NCI-H128 (cell line): ENCODE measurements around the gene LDLRAD4.

Experiments used
- DNase-seq: peaks from one replicate; lab custom pipeline; 2025; ENCODE audit not compliant: unreplicated experiment; lab: John Stamatoyannopoulos, UW

LDLRAD4 gene

DNA sequence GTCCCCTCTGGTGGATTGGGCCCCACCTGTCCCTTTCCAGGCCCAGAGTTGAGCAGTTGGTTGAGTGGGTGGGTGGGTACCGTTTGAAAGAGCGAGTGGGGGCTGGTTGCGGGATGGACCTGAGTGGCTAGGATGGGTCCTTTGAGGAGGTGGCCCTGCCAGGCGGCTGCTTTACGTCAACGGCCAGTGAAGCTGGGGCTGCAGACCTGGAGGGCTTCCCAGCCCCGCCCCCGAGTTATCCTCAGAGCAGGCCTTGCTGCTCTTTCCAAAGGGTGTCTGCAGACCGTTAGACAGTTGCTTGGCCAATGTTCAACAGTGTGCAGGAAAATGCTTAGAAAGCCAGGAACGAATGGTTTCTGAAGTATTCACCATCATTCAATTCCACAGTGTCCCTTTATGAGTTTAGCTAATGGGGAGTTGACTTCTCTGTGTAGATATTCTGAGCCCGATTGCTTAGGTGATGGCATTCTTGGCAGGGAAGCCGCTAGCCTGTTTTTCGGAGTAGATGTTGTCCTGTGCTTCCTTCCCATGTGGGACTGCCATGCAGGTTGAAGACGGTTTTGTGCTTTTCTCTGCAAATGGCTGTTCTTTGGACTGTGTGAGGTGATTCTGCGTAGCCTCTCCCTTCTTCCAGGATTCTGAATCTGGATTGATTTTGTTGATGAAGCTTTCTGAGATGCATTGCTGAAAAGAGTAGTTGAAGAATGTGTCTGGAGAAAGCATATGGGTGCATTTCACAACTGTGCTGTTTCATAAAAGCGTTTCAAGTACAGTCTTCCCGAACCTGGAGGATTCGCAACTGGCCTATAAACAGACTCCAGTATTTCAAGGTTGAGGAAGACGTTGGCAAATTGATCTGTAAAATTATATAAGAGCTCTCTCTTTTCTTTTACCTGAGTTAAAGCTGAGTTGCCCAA is 45.8 kb downstream of the LDLRAD4 start:
- DNase-seq, result no peak

DNA sequence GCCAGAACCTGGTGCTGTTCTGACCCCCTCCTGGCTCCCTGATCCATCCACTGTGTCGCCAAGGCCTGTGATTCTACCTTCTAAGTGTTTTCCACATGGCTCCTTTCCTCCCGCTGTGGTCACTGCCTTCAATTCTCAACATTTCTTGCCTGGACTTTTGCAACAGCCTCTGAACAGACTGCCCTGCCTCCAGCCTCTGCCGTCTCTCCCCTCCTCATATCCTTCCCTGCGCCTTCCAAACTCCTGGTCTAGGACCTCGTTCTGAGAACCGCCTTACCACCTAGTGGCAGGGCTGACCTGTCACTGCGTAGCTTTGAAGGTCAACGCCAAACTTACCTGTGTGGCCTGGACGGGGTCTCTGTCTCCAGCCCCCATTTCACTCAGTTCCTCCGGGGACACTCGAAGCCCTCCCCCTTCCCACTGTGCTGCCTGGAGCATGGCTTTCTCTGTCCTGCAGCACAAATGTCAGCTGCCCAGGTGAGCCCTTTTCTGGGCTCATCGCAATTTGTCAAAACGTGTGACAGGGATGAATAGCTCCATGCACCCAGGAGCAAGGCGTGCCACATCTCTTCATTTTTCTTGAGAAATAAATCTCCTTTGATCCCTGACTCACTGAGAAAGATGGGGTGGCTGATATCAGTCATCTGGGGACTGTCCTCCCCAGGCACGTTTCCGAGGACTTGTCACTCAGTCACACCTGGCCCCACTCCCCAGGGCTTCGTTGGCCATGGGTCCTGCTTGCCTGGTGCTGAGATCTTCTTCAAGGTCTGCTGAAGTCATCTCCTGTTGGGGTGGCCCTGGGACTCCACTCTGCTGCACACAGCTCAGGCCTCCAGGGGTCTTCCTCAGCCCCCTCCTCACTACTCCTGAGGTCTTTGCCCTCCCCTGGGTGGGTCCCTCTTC is 46.7 kb downstream of the LDLRAD4 start:
- no peak for DNase-seq

DNA sequence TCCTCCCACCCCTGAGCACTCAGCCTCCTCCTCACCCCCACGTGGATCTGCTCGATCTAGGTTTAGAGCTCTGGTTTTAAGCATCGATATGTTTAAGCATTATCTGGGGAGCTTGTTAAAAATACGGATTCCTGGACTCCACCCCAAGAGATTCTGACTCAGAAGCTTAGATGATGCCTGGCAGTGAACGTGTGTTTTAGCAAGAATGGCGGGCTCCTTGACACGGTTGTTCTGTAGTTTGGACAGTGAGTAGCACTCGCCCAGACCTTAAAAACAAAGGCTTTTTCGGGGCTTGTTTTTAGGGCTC is 47.3 kb downstream of the LDLRAD4 start:
- DNase-seq, result no peak

DNA sequence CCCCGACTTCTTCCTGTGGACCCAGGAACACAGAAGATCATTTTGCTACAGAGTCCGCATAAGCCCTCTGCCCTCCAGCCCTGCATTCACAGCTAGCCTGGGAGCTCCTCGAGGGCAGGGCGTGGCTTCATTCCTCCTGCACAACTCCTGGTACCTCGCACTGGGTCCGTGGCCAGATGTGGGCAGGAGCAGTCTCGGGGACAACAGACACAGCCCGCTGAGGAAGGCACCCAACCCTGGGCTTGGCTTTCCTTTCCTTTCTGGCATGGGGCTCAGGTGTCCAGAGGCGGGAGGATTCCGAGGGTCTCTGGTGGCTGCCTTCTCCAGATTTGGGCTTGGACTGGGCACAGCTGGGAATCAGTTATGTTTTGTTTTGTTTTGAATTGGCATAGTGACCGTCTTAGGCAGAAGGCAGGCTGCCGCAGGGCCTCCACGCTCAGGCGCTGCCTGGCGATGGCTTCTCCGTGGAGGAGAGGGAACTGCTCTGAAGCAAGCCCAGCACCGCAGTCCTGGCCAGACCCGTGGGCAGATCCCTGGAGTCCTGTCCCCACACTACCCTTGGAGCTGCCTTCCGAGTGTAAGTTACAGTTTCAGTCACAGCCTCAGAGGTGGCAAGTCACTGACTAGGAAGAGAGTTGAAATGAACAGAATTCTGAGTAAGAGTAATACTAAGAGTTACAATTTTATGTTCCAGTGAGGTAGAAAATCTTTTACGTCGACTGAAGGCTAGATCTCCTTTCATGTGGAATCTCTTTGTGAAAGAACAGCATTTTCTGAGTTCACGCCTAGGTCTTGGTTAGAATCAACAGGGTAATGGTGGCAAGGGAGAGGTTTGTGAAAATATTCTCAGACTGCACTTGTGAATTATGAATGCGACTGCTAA is 47.9 kb downstream of the LDLRAD4 start:
- DNase-seq, result no peak

DNA sequence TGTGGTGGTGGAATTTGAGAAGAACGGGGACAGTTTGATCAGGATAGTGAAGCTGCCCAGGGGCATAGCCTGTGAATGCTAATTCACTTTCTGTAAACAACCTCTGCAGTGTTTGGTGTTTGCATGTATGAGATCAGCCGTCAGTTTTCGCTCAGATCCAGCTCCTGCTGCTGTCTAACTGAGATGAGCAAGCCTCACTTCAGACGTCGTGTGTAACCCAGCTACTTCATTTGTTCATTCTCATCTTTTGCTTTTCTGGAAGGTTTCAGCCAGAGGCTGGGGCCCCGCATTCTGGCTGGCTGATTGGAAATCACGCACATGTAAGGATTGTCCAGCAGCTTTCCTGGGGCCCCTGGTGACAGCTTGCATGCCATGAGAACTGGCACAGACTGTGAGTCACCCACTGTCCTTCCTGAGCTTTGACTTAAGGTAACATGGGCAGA is 48.9 kb downstream of the LDLRAD4 start:
- no peak for DNase-seq

DNA sequence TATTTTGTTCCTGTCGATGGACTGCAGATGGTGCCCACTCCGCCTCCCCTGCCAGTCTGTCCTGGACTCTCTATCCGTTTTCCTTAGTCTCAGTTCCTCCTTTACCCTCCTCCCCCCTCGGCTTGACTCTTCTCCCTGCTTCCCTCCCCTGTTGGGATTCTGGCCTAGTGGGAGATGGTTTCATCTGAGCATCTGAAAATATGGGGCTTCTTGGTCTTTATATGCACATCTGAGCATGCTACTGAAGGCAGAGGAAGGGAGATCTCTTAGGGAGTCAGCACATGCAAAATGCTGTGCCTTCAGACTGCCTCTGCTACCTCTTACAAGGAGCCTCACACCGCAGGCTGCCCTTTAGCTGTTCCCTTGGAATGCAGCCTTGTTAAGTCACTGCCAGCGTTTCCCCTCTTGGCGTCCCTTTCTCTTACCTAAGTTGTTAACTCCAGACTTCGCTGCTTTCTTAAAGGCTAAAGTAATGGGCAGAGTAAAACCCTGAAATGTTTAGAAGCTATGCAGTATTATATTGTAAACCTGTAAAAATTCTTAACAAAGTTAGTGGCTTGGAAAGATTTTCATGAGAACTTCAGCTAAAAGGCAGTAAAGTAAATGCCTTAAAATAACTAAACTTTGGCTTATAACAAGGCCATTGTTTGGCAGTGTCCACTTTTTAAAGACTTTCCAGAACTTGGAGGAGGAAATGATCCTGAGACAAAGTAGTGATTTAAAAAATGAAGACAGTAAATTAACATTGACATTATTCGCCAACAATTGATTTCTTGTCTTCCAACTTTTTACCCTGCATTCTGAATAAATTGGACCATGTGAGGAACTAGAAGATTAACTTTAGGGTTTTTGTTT is 49.8 kb downstream of the LDLRAD4 start:
- no peak for DNase-seq

DNA sequence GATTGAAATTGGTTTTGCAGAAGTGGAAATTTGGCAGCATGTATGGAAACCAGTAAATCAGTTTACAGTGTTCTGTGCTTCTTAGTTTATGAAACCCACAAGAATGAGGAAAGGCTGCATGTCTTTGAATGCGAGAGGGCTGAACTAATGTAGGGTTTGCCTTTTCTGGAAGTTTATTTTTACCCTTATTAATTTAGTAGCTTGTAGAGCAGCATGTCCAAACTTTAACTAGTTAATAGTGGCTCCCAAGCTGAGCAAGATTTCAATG is 50.4 kb downstream of the LDLRAD4 start:
- DNase-seq, result no peak

DNA sequence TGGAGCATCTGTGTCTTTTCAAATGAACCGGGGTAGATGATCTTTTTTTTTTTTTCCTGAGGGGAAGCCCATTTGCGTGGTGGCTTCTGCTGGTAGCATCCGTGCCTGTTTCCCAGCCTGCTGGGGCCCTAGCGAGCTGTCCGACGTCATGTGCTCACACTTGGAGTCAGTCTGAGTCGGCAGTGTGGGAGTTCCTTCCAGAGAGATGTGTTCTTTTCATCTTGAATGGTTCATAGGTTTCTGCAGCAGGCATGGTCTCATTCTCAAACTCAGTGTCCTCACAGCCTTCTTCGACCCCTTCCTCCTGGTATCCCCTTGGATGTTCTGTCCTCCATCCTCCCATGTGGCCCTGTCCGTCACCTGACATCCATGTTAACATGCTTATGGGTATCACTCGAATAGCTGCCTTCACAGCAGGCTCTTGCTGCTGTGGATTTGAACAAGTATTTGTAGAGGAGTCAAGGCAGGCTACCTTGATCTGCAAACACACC is 51.0 kb downstream of the LDLRAD4 start:
- DNase-seq, result no peak

DNA sequence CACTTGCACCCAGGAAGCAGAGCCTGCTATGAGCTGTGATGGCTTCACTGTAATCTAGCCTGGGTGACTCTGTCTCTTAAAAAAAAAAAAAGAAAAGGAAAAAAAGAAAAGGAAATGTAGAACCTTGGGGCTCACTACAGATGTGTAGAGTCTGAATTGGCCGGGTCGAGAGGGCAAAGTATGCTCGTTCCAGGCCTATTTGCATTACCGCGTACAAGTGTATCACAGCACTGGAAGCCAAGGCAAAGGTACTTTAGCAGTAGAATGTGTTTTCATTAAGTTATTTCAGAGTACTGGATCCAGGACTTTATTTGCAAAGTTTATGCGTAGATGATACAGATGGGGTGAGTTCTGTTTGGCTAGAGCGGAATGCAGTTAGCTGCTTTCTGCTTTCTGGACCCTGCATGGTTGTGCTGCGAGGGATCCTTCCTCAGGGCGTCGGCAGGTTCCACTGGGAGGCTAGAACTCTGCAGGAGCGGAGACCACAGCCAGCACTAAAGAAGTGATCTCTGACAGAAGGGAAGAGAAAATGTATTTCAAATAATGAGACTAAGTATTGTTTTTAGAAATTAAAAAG is 51.8 kb downstream of the LDLRAD4 start:
- DNase-seq, result no peak

DNA sequence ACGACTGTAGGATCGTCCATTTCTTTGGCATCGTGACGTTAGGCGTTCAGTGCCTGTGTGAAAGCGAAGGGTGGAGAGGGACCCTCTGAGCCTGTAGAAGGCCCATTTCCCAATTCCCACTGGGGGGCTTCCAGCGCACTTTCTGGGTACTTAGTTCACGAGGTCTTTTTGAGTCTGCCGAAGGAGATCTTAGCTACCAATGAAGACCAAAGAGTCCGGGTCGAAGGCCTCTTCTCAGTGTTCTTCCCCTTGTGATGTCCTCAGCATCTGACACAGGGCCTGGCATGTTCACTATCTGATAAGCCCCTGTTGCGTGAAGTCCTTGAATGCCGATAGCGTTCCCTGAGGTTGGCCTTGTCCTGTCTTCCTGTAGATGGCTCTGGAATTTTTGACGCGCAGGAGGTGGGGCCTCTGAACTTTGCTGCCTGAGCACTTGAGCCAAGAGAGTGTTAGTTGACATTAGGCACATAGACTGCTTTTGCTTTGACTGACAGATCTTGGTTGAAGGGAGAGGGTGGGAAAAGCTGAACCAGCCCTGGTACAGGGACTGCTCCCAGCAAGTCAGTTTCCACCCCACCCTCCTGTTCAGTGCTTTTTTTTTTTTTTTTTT is 52.8 kb downstream of the LDLRAD4 start:
- DNase-seq, result no peak

DNA sequence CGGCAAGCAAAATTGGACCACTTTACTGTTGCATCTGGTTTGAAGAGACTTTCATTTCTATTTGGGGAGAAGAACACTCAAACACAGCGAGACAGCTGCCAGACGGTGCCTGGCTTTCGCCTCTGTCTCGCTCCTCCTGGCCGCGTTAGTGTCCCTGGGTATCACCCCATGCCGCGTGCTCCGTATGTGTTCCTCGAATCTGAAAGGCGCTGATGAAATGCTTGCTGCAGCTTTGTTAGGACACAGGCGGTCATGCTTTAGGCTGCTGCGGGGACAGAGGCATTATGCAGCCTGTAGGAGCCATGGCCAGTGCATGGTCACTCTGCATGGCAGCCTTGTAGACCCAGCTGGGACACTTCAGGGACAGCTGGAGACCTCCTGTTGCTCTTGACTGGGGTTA is 53.9 kb downstream of the LDLRAD4 start:
- no peak for DNase-seq

DNA sequence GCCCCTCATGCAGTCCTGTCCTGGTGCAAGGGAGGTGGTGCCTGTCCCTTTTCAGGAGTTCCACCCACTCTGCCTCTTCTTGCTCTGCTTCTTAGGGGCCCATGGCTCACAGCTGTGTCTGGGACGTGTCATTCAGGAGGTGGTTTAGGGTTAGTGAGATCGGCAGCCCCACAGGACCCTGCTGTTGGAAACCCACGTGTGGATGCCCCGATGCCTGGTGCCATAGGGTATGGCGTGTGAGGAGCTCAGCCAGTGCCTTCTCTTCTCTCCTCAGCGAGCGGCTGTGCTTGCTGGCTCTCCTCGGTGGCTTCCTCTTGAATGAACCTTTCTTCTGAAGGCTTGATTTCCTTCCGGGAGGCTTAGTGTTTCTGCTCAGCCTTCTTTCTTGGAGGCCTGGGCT is 55.2 kb downstream of the LDLRAD4 start:
- no peak for DNase-seq

DNA sequence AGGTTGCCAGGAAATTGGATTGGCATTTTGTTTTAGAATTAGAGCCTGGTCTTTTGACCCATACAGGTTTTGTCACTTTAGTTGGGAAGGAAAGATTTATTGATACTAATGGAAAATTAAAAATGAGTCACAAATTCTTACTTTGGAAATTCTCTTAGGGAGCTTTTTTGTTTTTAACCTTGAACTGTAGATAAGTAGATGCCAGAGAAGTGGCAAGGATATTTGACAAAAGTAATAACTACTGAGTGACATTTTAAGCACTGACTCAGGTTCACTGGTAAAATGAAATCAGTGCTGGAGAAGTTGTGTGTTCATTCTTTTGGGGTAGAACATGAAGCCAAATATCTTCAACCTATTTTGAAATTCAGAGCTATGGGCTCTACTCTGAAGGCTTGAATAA is 56.5 kb downstream of the LDLRAD4 start:
- no peak for DNase-seq

DNA sequence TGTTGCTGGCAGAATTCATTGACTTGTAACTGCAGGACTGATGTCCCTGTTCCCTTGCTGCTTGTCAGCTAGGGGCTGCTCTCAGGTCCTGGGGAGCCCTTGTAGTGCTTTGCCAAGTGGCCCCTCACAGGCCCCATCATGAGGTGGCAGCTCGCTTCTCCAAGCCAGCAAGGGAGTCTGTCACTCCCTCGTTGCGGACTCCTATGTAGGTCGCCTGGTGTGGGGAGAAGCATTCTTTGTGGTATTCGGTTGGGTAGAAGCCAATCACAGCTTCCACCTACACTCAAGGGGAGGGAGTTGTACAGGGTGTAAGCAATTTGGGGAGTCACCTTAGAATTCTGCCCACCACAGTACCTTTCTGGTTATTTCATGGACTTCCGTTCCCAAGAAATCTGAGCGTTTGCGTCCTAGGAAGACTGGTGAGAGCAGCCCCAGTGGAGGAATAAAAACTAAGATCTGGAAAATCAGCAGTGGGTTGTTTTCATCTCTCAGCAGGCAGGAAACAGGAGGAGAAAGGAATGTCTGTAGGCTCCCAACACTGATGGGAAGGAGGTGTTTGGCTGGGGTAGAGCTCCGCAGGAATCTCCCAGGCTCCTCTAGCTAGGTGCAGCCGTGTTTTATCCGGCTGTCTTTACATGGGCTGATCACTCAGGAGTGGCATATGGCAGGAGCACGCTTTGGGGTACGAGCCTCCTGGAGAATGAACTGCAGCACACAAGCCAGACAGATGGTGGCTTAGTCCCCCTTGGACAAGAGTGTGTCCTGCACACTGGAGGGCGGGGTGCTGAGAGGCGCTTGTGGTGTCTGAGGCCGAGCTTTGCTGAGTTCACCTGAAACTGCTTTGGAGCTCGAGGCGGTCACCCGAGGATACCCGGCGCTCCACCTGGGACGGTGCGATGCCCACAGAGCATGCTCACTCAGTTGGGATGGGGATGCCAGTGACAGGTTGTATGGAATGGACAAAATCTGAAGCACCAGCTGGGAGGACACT is 58.3 kb downstream of the LDLRAD4 start:
- DNase-seq, result no peak

DNA sequence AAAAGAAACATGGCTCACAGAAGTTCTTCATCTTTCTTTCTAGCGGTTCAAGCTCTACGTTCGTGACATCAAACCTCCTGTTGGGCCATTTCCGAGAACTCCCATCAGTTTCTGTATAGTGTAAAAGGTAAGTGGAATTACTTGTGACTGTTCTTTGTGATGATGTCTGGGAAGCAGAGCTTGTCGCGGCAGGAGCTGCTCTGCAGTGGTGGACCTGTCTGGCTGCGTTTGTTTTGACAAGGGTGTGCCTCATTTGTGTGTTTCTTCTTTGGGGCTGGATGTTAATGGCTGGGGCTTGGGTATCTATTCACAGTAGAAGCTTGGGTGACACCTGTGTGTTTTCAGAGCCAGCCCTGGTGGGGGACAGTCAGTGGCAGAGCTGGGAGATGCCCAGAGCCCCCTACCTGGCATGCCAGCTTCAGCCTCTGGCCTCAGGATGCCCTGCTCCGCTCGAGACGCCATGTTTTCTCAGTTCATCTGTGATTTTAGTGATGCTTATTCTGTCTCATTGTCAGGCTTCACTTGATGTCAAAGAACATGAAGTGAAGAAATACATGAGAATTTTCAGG is 59.6 kb downstream of the LDLRAD4 start:
- DNase-seq, result no peak

DNA sequence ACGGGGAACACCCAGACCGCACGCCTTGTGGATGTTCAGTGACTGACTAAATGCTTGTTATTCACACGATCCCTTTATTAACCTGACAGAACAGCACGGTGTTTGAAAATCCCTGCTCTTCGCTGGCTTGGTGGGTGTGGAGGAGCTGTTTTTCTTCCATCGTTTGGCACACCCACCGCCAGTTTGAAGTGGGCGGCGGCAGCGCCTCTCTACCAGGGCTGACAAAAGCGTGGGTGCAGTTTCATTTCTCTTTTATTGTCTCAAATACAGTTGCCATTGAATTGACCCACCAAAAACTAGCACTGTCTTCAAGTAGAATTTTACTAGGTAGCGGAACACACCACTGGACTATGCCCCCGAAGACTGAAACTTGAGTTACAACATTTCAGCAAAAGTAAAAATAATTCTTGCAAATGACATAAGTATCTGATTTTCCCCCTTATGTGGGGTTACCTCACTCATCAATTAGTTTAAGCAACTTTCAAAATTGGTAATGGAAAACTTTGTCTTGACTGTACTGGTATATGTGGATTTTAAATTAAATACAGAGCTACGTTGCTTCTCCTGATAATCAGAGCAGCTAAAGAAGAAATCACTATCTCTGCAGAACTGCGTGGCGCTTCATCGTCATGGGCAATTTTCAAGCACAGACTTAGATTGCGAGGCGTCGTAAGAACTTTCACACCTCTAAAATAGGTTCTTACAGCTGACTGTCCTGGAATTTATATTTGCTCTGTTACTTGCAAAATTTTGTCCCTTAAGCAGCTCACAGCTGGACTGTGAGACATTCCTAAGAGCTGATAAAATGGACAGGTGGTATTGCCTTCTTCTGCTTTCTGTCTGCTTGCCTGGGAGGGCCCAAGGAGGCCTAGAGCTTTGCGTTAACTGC is 60.9 kb downstream of the LDLRAD4 start:
- DNase-seq, result no peak
